ENCODE data around the gene LIPC.

DNA sequence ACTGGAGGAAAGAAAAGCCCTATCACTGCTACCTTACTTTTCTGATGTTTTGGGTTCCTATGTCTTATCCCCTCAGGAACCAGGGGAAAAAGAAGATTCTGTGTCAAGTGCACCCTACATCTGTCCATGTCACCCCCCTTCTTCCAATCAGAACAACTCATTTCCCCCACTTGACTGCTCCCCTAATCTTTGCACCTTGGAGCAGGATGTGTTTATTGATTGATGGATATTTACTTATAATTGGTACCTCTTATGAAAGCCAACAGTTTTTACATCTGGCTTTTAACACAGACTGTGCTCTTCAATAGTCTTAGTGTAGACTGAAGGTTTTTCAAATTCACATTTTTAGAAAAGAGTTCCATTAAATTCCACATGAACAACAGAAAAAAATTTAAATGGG, 33.3 kb downstream of the LIPC start:
- TF ChIP-seq KAT7 (CRISPR knock-in tag; IDR thresholded peaks at IDR 0.05; ENCODE audit: borderline replicate concordance) (no peak), ESRRA (CRISPR knock-in tag; IDR thresholded peaks at IDR 0.05; ENCODE audit: borderline replicate concordance) (no peak), SP1 (CRISPR knock-in tag; conservative IDR thresholded peaks at IDR 0.05) (no peak), CTCF (IDR thresholded peaks at IDR 0.05) (no peak)
